ENCODE results near the gene ARHGEF6.

GRCh38 chrX:136725441-136726104 lies 55.2 kb downstream of the ARHGEF6 start:
- TF ChIP-seq CTCF (IDR thresholded peaks at IDR 0.05; ENCODE audit: poor library complexity) (no peak), EZH2phosphoT487 (IDR thresholded peaks at IDR 0.05; ENCODE audit: low read depth, severe bottlenecking, unreplicated experiment) (no peak), EZH2 (IDR thresholded peaks at IDR 0.05; ENCODE audit: borderline replicate concordance) (no peak)

All from hepatocyte (in vitro differentiated cells).